Astrocyte (in vitro differentiated cells and primary cell): ENCODE data around the gene GCNT2. TPM values are rescaled to one million over a fixed set of nuclear protein-coding genes. Genes with fewer than 3 reads are reported as not detected.

Experiments
- DNase-seq: peaks from one replicate; pipeline ENCODE4 v3.0.0-alpha.2; 2010; ENCODE audit warnings: low read depth
- FAIRE-seq: peaks from 2 replicates; lab custom pipeline; 2011; peaks lifted over from hg19 to GRCh38; lab: Jason Lieb, UNC
- H2AFZ ChIP-seq: 2 replicates; pipeline ENCODE4 v1.6.0; 2012; ENCODE audit warnings: low read depth, low read length, inconsistent platforms
- H3K27ac ChIP-seq: 2 replicates; pipeline ENCODE4 v1.5.1; 2011; ENCODE audit warnings: low read depth, low read length, inconsistent platforms
- H3K27me3 ChIP-seq: 2 replicates; pipeline ENCODE4 v1.6.0; 2011; ENCODE audit warnings: low read length, inconsistent platforms; ENCODE audit not compliant: insufficient read depth
- H3K36me3 ChIP-seq: 2 replicates; pipeline ENCODE4 v1.5.1; 2011; ENCODE audit warnings: low read length, inconsistent platforms; ENCODE audit not compliant: insufficient read depth
- H3K4me1 ChIP-seq: 2 replicates; pipeline ENCODE4 v1.5.1; 2011; ENCODE audit warnings: low read length, inconsistent platforms; ENCODE audit not compliant: insufficient read depth
- H3K4me2 ChIP-seq: 2 replicates; pipeline ENCODE4 v1.6.0; 2012; ENCODE audit warnings: low read length, inconsistent platforms
- H3K4me3 ChIP-seq: 2 replicates; pipeline ENCODE4 v1.5.1; 2011; ENCODE audit warnings: low read depth, mild to moderate bottlenecking, low read length, inconsistent platforms; ENCODE audit not compliant: insufficient read depth
- H3K79me2 ChIP-seq: 2 replicates; pipeline ENCODE4 v1.6.0; 2012; ENCODE audit warnings: mild to moderate bottlenecking, low read length, inconsistent platforms; ENCODE audit not compliant: insufficient read depth
- H3K9ac ChIP-seq: 2 replicates; pipeline ENCODE4 v1.6.0; 2012; ENCODE audit warnings: mild to moderate bottlenecking, low read length, inconsistent platforms
- H3K9me3 ChIP-seq: 2 replicates; pipeline ENCODE4 v1.5.1; 2012; ENCODE audit warnings: low read depth, mild to moderate bottlenecking, low read length, inconsistent platforms; ENCODE audit not compliant: insufficient read depth
- H4K20me1 ChIP-seq: 2 replicates; pipeline ENCODE4 v1.6.0; 2012; ENCODE audit warnings: low read length, inconsistent platforms; ENCODE audit not compliant: insufficient read depth
- H3K27ac Mint-ChIP-seq: one replicate; pipeline ENCODE4 v1.8.0; 2021; ENCODE audit warnings: mild to moderate bottlenecking, mixed read lengths; ENCODE audit not compliant: unreplicated experiment
- H3K27me3 Mint-ChIP-seq: one replicate; pipeline ENCODE4 v1.8.0; 2021; ENCODE audit warnings: low read depth, mixed read lengths; ENCODE audit not compliant: unreplicated experiment
- H3K36me3 Mint-ChIP-seq: one replicate; pipeline ENCODE4 v1.8.0; 2021; ENCODE audit warnings: low read depth, mixed read lengths; ENCODE audit not compliant: unreplicated experiment
- H3K4me1 Mint-ChIP-seq: one replicate; pipeline ENCODE4 v1.8.0; 2021; ENCODE audit warnings: low read depth, mixed read lengths; ENCODE audit not compliant: unreplicated experiment
- H3K4me3 Mint-ChIP-seq: one replicate; pipeline ENCODE4 v1.8.0; 2021; ENCODE audit warnings: mild to moderate bottlenecking, moderate library complexity, mixed read lengths; ENCODE audit not compliant: unreplicated experiment
- H3K9me3 Mint-ChIP-seq: one replicate; pipeline ENCODE4 v1.8.0; 2021; ENCODE audit warnings: mild to moderate bottlenecking, mixed read lengths; ENCODE audit not compliant: unreplicated experiment
- CTCF ChIP-seq: IDR thresholded peaks from 2 replicates; pipeline ENCODE4 v1.5.1; 2011; ENCODE audit warnings: low read depth, mild to moderate bottlenecking, inconsistent platforms, low read length, moderate library complexity; ENCODE audit not compliant: insufficient read depth
- EZH2 ChIP-seq: IDR thresholded peaks from 2 replicates; pipeline ENCODE4 v1.6.1; 2012; ENCODE audit warnings: mild to moderate bottlenecking, low read length, inconsistent platforms; ENCODE audit not compliant: insufficient read depth
- total RNA-seq: library from RNA; stranded (reverse); gene quantifications from 2 replicates; pipeline ENCODE4 v1.2.1, GENCODE V29; 2021

GCNT2 gene
- total RNA-seq, 1 donor from 2014 or later: 14.8 TPM

DNA sequence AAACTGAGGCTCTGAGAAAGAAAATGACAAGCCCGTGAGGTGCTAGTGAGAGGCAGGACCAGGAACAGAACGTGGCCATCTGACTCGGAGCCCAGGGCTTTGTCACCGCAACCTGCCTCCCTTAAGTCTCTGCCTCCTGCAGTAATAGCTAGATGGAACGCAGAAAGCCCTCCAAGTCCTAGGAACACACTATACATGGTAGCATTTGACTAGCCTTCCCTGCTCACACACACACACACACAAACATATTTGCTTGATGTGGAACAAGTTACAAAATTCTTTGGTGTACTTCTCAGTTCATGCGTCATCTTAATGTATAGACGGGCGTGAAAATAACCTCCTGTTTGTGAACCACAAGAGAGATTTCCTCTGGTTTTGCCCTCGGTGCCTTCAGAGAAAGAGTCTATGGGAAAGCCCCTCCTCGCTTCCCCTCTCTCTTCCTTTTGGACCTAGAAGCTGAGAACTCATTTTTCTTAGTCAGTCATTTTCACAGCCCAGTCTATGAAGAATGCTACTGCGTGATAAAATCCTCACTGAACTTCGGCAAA, 134.4 kb downstream of the GCNT2 start:
- Histone ChIP-seq H3K36me3 (no peaks in the 10 kb centered on the region), H3K79me2 (no peaks in the 10 kb centered on the region), H3K9me3 (no peaks in the 10 kb centered on the region), H3K4me1 (no peaks in the 10 kb centered on the region), H3K27ac (no peak overlapping the region), H3K27me3 (peaks cover 2% of the 10 kb centered on the region), H3K4me2 (no peak overlapping the region), H3K9ac (no peak overlapping the region), H4K20me1 (no peaks in the 10 kb centered on the region), H3K4me3 (no peak overlapping the region), H2AFZ (no peak overlapping the region)
- Mint-ChIP-seq H3K27ac (no peak overlapping the region), H3K27me3 (peaks cover 7% of the 10 kb centered on the region), H3K4me1 (peaks cover 2% of the 10 kb centered on the region), H3K36me3 (no peaks in the 10 kb centered on the region), H3K9me3 (peaks cover 5% of the 10 kb centered on the region), H3K4me3 (no peak overlapping the region)
- FAIRE-seq: no peak
- TF ChIP-seq EZH2 (no peak), CTCF (no peak)
- no peak for DNase-seq

DNA sequence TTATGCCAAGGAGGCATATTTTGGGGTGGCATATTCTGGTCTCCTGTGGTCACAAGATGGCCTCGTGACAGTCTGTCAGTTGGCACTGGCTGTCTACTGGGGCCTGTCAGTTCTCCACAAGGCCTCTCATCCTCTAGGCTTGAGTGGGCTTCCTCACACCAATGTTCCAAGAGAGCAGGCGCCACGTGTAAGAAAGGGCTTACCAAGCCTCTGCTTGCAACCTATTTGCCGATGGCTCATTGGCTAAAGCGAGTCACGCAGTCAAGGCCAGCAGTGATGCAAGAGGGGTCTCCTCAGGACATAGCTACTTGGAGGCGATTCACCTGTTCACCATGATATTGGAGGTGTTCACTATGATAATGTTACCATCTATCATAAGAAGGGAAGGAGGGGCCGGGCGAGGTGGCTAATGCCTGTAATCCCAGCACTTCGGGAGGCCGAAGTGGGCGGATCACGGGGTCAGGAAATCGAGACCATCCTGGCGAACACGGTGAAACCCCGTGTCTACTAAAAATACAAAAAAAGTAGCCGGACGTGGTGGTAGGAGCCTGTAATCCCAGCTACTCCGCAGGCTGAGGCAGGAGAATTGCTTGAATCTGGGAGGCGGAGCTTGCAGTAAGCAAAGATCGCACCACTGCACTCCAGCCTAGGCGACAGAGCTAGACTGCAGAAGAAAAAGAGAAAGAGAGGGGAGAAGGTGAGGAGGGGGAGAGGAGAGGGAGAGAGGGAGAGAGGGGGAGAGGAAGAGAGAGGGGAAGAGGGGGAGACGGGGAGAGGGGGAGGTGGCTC, 138.0 kb downstream of the GCNT2 start:
- Histone ChIP-seq H3K36me3 (no peaks in the 10 kb centered on the region), H4K20me1 (no peaks in the 10 kb centered on the region), H3K79me2 (no peaks in the 10 kb centered on the region), H3K9ac (no peak overlapping the region), H3K27ac (no peak overlapping the region), H3K9me3 (no peaks in the 10 kb centered on the region), H3K4me2 (no peak overlapping the region), H3K27me3 (peaks cover 2% of the 10 kb centered on the region), H3K4me1 (no peaks in the 10 kb centered on the region), H2AFZ (no peak overlapping the region), H3K4me3 (no peak overlapping the region)
- Mint-ChIP-seq H3K27me3 (peaks cover 7% of the 10 kb centered on the region), H3K4me3 (no peak overlapping the region), H3K36me3 (no peaks in the 10 kb centered on the region), H3K9me3 (peaks cover 7% of the 10 kb centered on the region), H3K27ac (no peak overlapping the region), H3K4me1 (peaks cover 2% of the 10 kb centered on the region)
- FAIRE-seq (no peak), DNase-seq (no peak)
- TF ChIP-seq EZH2 (no peak), CTCF (no peak)
